ENCODE data around the gene SEMA6D.

The SEMA6D gene

GRCh38 chr15:47717036-47717612 is at the start of gene SEMA6D:
SEMA6D (plus strand) TSS chr15:47717505; CDS start chr15:47759799, 42,294 bp downstream.
- no peak for DNase-seq

GRCh38 chr15:47669221-47669620 is 48.1 kb upstream of the SEMA6D start:
- no peak for DNase-seq

- DNase-seq, result no peak
Observed at GRCh38 chr15:47670365-47670764, 46.9 kb upstream of the SEMA6D start.

- DNase-seq, result no peak
Observed at GRCh38 chr15:47673232-47673761, 44.0 kb upstream of the SEMA6D start.

GRCh38 chr15:47674586-47675232 is 42.6 kb upstream of the SEMA6D start:
- no peak for DNase-seq

- no peak for DNase-seq
Observed at GRCh38 chr15:47675735-47676134, 41.6 kb upstream of the SEMA6D start.

GRCh38 chr15:47678040-47678439 is 39.3 kb upstream of the SEMA6D start:
- no peak for DNase-seq

GRCh38 chr15:47682661-47683060 is 34.6 kb upstream of the SEMA6D start:
- DNase-seq, result no peak

GRCh38 chr15:47685141-47685870 is 32.0 kb upstream of the SEMA6D start:
- no peak for DNase-seq

- DNase-seq, result no peak
Observed at GRCh38 chr15:47688573-47689086, 28.7 kb upstream of the SEMA6D start.

GRCh38 chr15:47689660-47690059 is 27.6 kb upstream of the SEMA6D start:
- no peak for DNase-seq

- no peak for DNase-seq
Observed at GRCh38 chr15:47691882-47692281, 25.4 kb upstream of the SEMA6D start.

GRCh38 chr15:47696351-47696750 is 21.0 kb upstream of the SEMA6D start:
- DNase-seq, result no peak

- DNase-seq, result no peak
Observed at GRCh38 chr15:47705281-47705997, 11.9 kb upstream of the SEMA6D start.

GRCh38 chr15:47707391-47707790 is 9.9 kb upstream of the SEMA6D start:
- DNase-seq, result no peak

GRCh38 chr15:47708161-47708980 is 8.9 kb upstream of the SEMA6D start:
- no peak for DNase-seq

GRCh38 chr15:47711655-47712054 is 5.7 kb upstream of the SEMA6D start:
- DNase-seq, result no peak

GRCh38 chr15:47715402-47715801 is 1.9 kb upstream of the SEMA6D start:
- no peak for DNase-seq

GRCh38 chr15:47715856-47716445 is 1.4 kb upstream of the SEMA6D start:
- DNase-seq, result no peak

GRCh38 chr15:47716516-47716915 is 789 bp upstream of the SEMA6D start:
- DNase-seq, result no peak

All from CD4-positive, alpha-beta T cell treated with Interleukin-17A for 4 hours (primary cell).